Activated CD4-positive, alpha-beta T cell treated with anti-CD3 and anti-CD28 coated beads, Interleukin-2, Interleukin-6, amounts not matched to agents 100 ng/mL and 50 ng/mL, durations not matched to agents 16 hours and 8 hours (primary cell): ENCODE data around the gene FNDC3B.
A peak's percentile ranks its signal among the peaks of the same experiment; 100 is the strongest.

Experiments used
- DNase-seq: peaks from one replicate; pipeline ENCODE4 v3.0.0-alpha.2; 2020

The FNDC3B gene

GRCh38 chr3:172441581-172441980 lies 402.2 kb downstream of the FNDC3B start:
- DNase-seq, result no peak

- no peak for DNase-seq
Measured at GRCh38 chr3:172442606-172443005, 403.2 kb downstream of the FNDC3B start.

GRCh38 chr3:172444821-172445220 lies 405.4 kb downstream of the FNDC3B start:
- no peak for DNase-seq

- no peak for DNase-seq
Measured at GRCh38 chr3:172446198-172446597, 406.8 kb downstream of the FNDC3B start.

GRCh38 chr3:172447611-172448579 lies 408.5 kb downstream of the FNDC3B start, which contains the start of gene GHSR:
Gene GHSR (minus strand): TSS chr3:172448456. CDS start chr3:172448413, 43 bp downstream.
- peak; percentile 18 for DNase-seq

- no peak for DNase-seq
Measured at GRCh38 chr3:172448661-172449465, 409.5 kb downstream of the FNDC3B start.

- no peak for DNase-seq
Measured at GRCh38 chr3:172449466-172450149, 410.2 kb downstream of the FNDC3B start.
